GM23338 (cell line): ENCODE results near the gene AMZ1.

ENCODE experiments used
- CTCF ChIP-seq, 2 experiments: fragments of 200-600 bp in 1 of 2; sonication (generic) in 1 of 2; conservative IDR thresholded peaks; 2 replicates each; pipeline versions ENCODE4 v1.5.1 to v1.6.1; 2016 to 2017; ENCODE audit warnings: antibody characterized with exemption in 2 of 2, low read depth in 2 of 2, mild to moderate bottlenecking in 2 of 2, moderate library complexity in 1 of 2
- JUNB ChIP-seq: IDR thresholded peaks from one replicate; pipeline ENCODE4 v1.6.1; 2016; ENCODE audit warnings: antibody characterized with exemption; ENCODE audit not compliant: unreplicated experiment
- NANOG ChIP-seq: IDR thresholded peaks from 2 replicates; pipeline ENCODE4 v1.6.1; 2016; ENCODE audit warnings: antibody characterized with exemption, borderline replicate concordance
- POLR2AphosphoS5 ChIP-seq: IDR thresholded peaks from 2 replicates; pipeline ENCODE4 v1.6.1; 2016; ENCODE audit warnings: antibody characterized with exemption, low read depth
- REST ChIP-seq: IDR thresholded peaks from one replicate; pipeline ENCODE4 v1.6.1; 2018; ENCODE audit warnings: antibody characterized with exemption; ENCODE audit not compliant: unreplicated experiment
- ZNF331 ChIP-seq: fragments of 250-450 bp; sonication (Bioruptor Pico); IDR thresholded peaks from 2 replicates; pipeline ENCODE4 v1.5.0; 2020; ENCODE audit warnings: low read depth, mild to moderate bottlenecking, moderate library complexity

- TF ChIP-seq CTCF (conservative IDR thresholded peaks at IDR 0.05; ENCODE audit: low read depth in 2 of 2) (no peak), POLR2AphosphoS5 (no peak), ZNF331 (CRISPR knock-in tag) (no peak), REST (no peak), NANOG (no peak), JUNB (no peak)
Observed at GRCh38 chr7:2661096-2661449, 26.9 kb upstream of the AMZ1 start.
